Measurements from ENCODE around the gene TULP4.
A peak's percentile ranks its signal among the peaks of the same experiment; 100 is the strongest.
"Not testable (repeated sequence)": the region's sequence is repeated elsewhere in the genome, so short reads cannot be mapped to it uniquely, and the experiment has no call there.

TULP4 gene

DNA sequence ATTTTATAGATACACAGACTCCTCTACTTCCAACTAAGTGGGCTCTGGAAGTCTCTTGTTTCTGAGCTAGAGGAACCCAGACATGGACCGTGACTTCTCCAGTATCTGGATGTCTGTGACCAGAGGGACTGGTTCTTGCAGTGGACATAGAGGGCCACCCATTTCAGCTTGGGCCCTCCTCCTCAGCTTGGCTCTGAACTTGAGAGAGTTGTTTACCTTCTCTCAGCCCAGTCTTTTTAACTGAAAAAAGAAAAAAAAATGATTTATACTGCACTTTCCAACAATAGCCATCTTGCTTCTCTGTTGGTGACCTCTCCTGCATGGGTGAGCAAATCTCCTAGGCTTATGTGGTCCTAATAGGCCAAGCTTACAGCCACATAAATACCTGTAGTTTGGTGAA lies 187.3 kb downstream of the TULP4 start:
- DNase-seq, result no peak

DNA sequence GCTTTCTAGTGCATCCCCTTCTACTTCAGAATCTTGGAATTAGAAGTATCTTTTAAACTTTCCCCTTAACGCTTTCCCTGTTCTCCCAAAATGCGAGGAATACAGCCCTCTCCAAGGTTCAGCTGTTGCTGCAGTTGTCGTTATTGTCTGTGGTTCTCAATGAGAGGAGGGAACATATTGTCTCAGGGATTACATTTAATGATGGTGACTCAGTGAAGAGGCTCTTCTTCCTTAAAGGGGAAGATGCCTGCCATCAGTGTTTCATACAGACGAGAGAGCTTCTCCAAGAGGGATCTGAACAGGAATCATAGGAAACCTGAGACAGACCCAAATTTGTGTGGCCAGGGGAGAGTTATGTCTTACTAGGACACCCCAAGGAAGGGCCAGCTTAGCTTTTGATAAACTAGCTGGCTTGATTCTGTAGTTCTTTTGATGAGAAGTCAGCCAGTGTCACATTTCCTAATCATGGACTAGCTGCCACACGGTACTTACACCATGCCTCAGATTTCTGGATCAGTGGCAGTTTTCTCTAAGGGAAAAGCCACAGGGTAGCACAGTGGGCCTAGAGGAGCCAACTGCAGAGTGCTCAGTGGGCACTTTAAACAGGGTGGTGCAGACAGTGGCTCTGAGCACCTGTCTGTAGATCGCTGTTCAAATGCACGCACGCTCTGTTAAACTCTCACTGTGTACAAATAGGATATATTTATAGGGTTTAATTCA lies 187.9 kb downstream of the TULP4 start:
- no peak for DNase-seq

DNA sequence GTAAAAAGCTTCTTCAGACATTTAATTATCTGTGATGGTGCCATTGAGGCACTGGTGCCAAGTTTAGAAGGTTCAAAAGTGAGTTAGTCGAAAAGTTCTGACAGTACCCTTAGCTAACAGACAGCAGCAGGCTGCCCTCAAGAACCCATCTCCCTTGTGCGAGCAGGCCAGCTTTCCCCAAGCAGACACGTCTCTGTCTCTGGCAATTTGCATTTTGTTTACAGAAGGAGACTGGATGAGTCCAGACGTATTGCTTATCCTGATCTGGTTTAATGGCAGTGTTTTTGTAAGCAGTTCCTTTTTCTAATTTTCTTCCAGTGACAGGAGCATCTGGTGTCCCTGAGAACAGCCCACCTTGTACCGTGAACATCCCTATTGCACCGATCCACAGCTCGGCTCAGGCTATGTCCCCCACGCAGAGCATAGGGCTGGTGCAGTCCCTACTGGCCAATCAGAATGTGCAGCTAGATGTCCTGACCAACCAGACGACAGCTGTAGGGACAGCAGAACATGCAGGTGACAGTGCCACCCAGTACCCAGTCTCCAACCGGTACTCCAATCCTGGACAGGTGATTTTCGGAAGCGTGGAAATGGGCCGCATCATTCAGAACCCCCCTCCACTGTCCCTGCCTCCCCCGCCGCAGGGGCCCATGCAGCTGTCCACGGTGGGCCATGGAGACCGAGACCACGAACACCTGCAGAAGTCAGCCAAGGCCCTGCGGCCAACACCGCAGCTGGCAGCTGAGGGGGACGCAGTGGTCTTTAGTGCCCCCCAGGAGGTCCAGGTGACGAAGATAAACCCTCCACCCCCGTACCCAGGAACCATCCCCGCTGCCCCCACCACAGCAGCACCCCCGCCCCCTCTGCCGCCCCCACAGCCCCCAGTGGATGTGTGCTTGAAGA lies 189.3 kb downstream of the TULP4 start:
- DNase-seq, result no peak

DNA sequence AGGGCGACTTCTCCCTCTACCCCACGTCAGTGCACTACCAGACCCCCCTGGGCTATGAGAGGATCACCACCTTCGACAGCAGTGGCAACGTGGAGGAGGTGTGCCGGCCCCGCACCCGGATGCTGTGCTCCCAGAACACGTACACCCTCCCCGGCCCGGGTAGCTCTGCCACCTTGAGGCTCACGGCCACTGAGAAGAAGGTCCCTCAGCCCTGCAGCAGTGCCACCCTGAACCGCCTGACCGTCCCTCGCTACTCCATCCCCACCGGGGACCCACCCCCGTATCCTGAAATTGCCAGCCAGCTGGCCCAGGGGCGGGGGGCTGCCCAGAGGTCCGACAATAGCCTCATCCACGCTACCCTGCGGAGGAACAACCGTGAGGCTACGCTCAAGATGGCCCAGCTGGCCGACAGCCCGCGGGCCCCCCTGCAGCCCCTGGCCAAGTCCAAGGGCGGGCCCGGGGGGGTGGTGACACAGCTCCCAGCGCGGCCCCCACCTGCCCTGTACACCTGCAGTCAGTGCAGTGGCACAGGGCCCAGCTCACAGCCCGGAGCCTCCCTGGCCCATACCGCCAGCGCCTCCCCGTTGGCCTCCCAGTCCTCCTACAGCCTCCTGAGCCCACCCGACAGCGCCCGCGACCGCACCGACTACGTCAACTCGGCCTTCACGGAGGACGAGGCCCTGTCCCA lies 190.1 kb downstream of the TULP4 start:
- no peak for DNase-seq

DNA sequence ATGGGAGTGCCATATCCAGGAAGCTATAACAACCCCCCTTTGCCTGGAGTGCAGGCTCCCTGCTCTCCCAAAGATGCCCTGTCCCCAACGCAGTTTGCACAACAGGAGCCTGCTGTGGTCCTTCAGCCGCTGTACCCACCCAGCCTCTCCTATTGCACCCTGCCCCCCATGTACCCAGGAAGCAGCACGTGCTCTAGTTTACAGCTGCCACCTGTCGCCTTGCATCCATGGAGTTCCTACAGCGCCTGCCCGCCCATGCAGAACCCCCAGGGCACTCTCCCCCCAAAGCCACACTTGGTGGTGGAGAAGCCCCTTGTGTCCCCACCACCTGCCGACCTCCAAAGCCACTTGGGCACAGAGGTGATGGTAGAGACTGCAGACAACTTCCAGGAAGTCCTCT lies 191.0 kb downstream of the TULP4 start:
- DNase-seq, result no peak

DNA sequence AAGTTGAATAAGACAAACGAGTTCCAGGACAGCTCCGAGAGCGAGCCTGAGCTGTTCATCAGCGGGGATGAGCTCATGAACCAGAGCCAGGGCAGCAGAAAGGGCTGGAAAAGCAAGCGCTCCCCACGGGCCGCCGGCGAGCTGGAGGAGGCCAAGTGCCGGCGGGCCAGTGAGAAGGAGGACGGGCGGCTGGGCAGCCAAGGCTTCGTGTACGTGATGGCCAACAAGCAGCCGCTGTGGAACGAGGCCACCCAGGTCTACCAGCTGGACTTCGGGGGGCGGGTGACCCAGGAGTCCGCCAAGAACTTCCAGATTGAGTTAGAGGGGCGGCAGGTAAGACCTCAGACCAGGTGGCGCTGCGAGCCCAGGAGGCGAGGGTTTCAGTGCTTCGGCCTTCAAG lies 191.6 kb downstream of the TULP4 start:
- no peak for DNase-seq

DNA sequence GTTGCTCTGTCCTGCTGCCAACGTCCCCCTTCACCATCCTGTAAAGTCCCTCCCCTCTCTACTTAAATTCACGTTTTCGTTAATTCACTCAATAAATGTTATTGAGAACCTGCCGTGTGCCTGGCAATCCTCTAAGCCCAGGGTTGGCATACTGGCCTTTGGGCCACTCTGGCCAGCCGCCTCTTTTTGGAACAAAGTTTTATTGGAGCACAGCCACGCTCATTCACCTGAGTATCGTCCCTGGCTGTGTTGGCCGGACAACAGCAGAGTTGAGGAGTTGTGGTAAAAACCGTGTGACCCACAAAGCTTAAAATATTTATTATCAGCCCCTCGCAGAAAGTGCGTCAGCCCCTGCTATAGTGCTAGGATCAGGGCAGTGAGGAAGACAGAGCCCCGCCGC lies 192.9 kb downstream of the TULP4 start:
- DNase-seq, result no peak

DNA sequence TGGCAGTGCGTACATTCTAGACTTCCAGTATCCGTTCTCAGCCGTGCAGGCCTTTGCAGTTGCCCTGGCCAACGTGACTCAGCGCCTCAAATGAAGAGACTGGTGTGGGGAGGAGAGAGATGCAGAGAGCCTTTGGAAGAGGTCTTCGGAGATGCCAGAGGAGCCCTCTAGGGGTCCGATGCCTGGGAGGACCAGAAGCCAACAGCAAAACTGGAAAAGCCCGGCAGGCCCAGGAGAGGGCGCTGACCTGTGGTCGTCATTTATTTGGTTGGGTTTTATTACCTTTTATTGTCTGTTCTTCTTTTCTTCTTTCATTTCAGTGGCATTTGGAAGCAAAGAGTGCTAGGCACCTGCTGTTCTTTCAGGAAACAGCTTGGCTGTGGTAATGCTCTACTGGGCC lies 194.3 kb downstream of the TULP4 start:
- DNase-seq, result no peak

DNA sequence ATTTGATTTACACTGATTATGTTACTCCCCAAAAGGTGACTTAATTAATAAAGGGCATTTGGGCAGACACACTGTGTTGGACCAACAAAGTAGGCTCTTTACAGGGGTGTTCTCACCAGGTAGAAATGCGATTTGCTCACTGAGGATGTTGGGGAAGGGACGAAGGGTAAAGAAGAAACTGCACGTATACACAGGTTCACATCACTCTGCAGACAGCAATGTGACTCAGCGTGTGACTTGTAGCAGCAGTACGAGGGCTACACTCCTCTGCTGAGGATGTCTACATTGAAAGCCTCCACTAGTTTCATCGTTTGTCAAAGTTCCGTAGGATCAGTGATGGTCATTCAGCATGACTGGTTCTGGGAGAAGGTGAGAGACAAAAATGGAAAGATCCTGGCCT lies 194.9 kb downstream of the TULP4 start:
- DNase-seq, result no peak

DNA sequence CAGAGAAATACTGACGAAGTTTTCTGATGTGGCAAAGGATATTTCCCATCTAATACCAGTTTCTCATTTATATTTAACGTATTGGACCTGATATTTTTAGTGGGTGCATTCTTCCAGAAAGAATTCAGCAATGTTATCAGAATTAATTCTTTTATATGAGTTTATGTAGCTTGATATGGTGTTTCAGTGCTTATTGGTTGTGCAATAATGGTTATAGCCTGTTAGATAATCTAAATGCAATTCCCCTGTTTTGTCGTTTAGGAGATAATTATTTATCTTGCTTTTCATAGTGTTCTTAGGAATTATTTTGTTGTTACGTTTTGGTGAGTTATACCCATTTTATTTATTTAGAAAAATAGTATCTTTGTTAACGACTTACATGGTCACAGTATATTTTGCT lies 196.2 kb downstream of the TULP4 start:
- no peak for DNase-seq

DNA sequence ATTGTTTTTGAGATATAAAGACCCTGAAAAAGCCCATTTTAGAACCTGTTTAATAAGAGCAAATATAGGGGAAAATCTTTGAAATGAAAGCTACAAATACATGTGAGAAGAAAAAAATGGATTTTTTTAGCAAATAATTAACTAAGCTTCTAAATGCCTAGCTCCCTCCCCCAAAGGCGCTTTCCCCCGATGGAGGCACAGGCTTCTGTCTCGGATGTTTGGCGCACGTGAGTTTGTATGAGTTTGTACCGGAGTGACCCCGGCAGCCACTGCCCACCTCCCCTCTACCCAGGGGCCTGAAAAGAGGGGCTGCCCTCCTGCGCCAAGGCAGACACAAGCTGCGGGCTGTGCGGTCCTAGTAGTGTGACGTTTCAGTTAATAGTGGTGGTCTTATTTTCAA lies 197.2 kb downstream of the TULP4 start:
- DNase-seq, result no peak

DNA sequence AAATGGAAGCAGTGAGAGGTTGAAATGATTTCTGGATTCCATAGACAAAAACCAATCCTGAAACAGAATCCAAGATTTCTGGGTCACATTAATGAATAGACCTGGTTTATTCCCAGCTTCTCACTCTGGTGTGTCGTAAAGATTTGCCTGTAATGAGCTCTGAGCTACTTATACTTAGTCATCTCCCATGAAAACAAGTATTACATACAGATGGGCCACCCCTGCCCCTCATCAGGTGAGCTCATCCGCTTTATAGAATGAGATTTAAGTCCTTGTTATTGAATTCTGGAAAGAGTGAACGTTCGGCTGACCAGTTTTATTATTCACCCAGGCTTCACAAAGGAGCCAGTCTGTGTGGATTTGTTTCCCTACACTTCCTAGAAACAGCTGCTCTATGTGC lies 200.5 kb downstream of the TULP4 start:
- DNase-seq, result no peak

DNA sequence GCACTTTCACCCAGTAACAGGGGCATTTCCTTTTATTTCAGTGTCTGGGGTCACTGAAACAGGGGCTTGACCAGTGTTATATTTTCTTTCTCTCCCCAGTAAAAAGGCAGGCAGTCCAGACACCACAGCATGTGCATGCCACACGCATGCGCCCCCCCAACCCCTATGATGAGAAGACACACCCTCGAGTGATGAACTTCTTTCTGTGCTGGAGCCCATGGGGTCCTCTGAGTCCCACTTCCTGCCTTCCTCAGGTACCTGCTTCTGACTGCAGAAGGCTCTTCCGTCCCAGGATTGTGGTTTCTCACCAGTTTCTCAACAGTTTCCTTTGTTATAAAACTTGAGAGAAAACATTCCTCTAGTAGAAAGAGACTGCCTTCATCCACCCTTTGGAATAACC lies 201.9 kb downstream of the TULP4 start:
- no peak for DNase-seq

DNA sequence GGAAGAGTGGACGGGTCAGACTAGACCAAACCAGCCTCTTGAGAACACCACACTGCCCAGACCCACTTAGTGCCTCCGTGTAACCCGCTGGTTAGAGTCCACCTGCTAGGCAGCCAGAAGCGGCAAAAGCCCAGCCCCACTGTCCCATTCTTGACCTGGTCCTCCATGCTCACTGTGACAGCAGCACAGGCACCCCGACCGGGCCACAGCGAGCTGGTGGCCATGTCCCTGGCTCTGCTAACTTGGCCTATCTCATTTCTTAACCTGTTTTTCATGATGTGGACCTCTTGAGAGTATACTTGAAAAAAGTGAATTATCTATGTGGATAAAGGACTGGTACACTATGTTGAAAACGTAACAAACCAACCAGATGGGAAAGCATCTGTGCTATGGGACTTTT lies 202.7 kb downstream of the TULP4 start:
- DNase-seq, result no peak

DNA sequence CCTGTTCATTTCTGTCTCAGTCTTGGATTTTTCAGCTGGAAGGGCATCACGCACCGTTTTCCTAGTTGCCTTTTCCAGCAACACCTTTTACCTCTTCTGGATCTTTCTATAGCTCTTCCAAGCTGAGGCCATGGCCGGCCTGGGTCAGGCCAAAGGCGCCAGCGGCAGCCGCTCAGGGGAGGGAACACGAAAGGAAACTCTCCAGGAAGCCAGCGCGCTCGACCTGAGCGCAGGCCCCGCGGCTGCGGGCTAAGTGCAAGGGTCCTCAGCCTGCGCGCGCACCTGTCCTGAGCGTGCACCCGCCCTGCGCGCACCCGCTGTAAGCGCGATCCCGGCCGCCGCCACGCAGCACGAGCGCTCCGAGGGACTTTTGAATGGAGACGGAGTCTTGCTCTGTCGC lies 203.8 kb downstream of the TULP4 start:
- DNase-seq, result peak in 1 of 56 donors; percentile 20

DNA sequence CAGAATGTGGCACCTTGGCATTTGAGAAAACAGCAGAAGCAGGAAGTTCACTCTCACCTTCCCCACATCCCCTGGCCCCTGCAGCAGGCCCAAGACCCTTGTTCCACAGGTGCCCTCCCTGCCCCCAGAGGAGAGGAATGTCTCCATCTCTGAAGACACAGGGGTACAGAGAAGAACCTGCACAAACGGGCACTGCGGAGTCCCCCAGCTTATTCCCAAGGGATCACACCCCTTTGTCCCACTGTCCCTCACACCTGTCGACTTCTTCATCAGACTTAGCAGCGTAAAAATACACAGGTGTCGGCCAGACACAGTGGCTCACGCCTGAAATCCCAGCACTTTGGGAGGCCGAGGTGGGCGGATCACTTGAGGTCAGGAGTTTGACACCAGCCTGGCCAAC lies 204.8 kb downstream of the TULP4 start:
- no peak for DNase-seq

DNA sequence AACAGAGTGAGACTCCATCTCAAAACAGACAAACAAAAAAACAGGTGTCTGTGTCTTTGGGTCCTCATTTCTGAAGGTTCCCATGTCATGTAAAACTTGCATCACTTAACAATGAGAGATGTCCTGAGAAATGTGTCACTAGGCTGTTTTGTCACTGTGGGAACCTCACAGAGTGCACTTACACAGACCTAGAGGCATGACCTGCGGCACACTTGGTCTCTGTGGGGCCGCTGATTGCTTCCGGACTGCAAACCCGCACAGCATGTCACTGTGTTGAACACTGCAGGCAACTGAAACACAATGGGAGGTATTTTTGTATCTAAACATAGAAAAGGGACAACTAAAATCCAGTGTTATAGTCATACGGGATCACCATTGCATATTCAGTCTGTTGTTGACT lies 205.3 kb downstream of the TULP4 start:
- DNase-seq, result no peak

DNA sequence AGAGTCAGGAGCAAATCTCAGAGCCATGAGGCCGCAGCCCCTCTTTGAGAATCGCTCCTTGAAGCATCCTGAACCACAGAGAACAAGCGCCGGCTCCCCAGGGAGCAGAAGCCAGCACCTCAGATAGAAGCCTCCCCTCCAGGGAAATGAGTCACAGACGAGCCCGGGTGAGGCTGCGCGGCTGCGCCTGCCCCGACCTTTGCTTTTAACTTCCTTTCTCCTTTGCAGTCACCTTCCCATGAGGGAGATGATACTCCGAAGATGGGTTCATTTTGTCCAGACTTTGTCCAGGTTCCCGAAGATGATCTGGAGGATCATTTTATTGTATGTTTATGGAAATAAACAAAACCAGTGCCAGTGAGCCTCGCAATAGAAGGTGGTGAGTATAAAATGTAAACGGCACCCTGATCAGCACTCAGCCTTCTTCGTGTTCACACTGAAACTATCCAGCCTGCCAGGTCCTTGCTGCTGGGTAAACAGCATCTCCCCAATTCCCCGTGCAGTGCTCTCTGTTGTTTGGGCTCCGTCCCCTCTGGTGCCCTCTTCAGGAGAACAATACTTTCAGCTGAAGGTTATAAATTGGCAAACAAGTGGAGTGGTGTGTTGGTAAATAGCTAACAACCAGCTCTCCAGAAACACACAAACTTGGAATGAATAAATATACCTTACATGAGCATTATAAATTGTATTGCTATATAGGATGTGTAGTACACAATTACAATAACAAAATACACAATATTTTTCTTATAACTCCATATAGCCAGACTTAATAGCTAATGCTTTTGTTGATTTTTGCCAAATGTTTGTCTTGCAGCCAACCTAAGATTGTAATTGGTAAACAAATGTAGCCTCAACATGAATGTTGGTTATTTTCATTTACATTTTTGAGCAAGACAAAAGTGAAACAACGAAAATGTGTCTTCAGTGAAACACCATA lies 206.2 kb downstream of the TULP4 start:
- peak in 40 of 56 donors; percentile 18 to 75 (median 48) for DNase-seq

DNA sequence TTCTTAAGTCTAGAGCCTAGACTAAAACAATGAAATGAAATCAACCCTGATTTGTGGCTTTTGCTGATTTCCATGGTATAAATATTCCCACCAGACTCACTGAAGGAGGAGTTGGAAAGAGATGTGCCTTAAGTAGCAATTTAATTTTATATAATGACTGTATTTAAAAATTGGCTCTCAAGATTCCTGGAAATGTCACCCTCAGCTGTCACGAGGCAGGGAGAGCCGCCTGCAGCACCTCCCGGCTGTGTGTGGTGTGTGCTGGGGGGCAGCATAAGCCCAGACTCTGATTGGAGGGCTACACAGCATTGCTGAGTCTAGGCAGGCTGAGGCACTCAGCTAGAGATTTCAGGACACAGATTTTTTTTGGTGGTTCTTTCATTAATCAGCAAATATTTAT lies 207.0 kb downstream of the TULP4 start:
- DNase-seq, result peak in 8 of 56 donors; percentile 18 to 57 (median 38)

DNA sequence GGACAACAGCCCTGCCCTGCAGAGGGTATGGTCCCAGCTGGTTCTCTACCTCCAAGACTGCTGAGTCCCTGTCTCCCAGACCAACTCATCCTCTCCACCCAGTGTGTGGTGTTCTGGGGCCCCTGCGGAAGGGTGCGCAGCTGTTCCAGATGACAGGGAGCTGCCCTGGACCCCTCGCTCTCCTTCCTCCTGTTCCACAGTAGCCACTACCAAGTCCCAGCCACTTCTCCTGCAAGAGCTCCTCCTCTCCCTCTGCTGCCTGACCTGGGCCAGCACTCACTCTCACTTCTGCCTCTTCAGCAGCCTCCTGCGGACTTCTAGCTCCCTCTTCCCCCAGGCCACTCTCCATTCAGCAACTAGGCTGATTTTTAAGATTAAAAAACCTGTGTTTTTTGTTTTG lies 207.5 kb downstream of the TULP4 start:
- no peak for DNase-seq

DNA sequence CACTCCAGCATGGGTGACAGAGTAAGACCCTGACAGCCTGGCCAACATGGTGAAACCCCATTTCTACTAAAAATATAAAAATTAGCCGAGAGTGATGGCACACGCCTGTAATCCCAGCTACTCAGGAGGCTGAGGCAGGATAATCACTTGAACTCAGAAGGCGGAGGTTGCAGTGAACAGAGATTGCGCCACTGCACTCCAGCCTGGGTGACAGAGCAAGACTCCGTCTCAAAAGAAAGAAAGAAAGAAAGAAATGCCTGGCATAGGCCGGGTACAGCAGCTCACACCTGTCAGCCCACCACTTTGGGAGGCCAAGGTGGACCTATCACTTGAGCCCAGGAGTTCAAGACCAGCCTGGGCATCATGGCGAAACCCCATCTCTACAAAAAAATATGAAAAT lies 208.7 kb downstream of the TULP4 start:
- not testable (repeated sequence) for DNase-seq
